NT2/D1 (cell line): ENCODE results near the gene CDYL2.

Experiments used
- SUZ12 ChIP-seq: IDR thresholded peaks from 2 replicates; pipeline ENCODE4 v1.6.1; 2011; ENCODE audit not compliant: insufficient read length, insufficient read depth; ENCODE audit errors: extremely low read depth
- YY1 ChIP-seq: IDR thresholded peaks from 2 replicates; pipeline ENCODE4 v1.6.1; 2011; ENCODE audit not compliant: insufficient read length, insufficient read depth
- ZNF274 ChIP-seq: IDR thresholded peaks from 2 replicates; pipeline ENCODE4 v1.6.1; 2011; ENCODE audit warnings: mild to moderate bottlenecking, low read depth, low read length

DNA sequence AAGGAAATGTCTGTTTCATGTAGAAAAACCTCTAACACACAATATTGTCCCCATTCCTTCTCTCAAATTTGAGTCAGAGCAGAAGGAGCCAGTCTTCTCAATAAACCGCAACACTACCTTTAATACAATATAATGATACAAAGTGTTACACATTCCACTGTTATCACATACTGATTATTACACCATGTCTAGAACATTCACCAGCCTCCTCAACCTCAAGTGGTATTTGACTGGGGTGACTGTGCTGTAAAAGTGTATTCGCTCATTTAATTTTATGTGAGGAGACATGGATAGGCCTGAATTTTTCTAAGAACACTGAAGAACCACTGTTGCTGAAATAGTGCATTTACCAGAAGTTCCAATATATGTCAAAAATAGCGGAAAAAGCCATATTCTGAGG, 10.3 kb downstream of the CDYL2 start:
- no peak for TF ChIP-seq SUZ12
- TF ChIP-seq ZNF274, result no peak
- no peak for TF ChIP-seq YY1
